ENCODE data around the gene AMDHD2. TPM values are rescaled to one million over a fixed set of nuclear protein-coding genes. Genes with fewer than 3 reads are reported as not detected.

Gene AMDHD2
- total and polyA plus RNA-seq, 2 of the 13 experiments (the other 11 are each of a cell fraction or from before 2014, with no cell fraction given) = 33.5 to 39.1 TPM

- Histone ChIP-seq H3K27me3 (ENCODE audit: control insufficient read depth in 1 of 2, insufficient read depth in 2 of 2, low read length in 2 of 2) (no peaks in the 10 kb centered on the region), H3K4me3 (replicated peaks in 1 of 3; ENCODE audit: insufficient read depth in 1 of 3, low read depth in 2 of 3, low read length in 3 of 3) (no peak overlapping the region), H3K4me2 (ENCODE audit: low read depth, low read length) (no peak overlapping the region), H3K9ac (ENCODE audit: insufficient read depth, low read depth, low read length) (no peak overlapping the region), H2AFZ (ENCODE audit: low read length) (no peak overlapping the region), H3K9me3 (ENCODE audit: low read length) (no peaks in the 10 kb centered on the region), H3K4me1 (ENCODE audit: insufficient read depth, low read length) (peaks cover 14% of the 10 kb centered on the region), H3K79me2 (ENCODE audit: insufficient read depth, low read length) (no peaks in the 10 kb centered on the region), H3K27ac (ENCODE audit: extremely low read length, insufficient read depth, low read length) (no peak overlapping the region), H3K36me3 (replicated peaks in 1 of 2; ENCODE audit: control insufficient read depth in 1 of 2, insufficient read depth in 2 of 2, low read length in 2 of 2) (peaks cover 14 to 29% of the 10 kb centered on the region in 2 experiments; a peak in 4 of 5 replicates), H4K20me1 (ENCODE audit: insufficient read depth, low read length) (no peaks in the 10 kb centered on the region)
- no TSS peak for BruUV-seq (replicated peaks)
- ATAC-seq = no peak
- no peak for DNase-seq (ENCODE audit: low spot score)
- POLR2A ChIA-PET = no interaction called here
- TF ChIP-seq HDAC6 (IDR thresholded peaks at IDR 0.05; ENCODE audit: low read depth, low read length) = no peak
- no peak for TF ChIP-seq TEAD3 (CRISPR knock-in tag; optimal IDR thresholded peaks at IDR 0.05; ENCODE audit: borderline replicate concordance)
- no peak for TF ChIP-seq ZNF253 (CRISPR knock-in tag; IDR thresholded peaks at IDR 0.05; ENCODE audit: borderline replicate concordance)
- no peak for TF ChIP-seq FOXP1 (IDR thresholded peaks at IDR 0.05)
- no peak for TF ChIP-seq FOXP1 (CRISPR knock-in tag; IDR thresholded peaks at IDR 0.05)
- no peak for TF ChIP-seq BATF2 (CRISPR knock-in tag; IDR thresholded peaks at IDR 0.05)
- TF ChIP-seq HNF1B (CRISPR knock-in tag; IDR thresholded peaks at IDR 0.05) = no peak
- no peak for TF ChIP-seq ATF6 (CRISPR knock-in tag; conservative IDR thresholded peaks at IDR 0.05)
- TF ChIP-seq ZFP36L2 (CRISPR knock-in tag; IDR thresholded peaks at IDR 0.05) = no peak
- no peak for TF ChIP-seq CC2D1A (CRISPR knock-in tag; IDR thresholded peaks at IDR 0.05)
- TF ChIP-seq NR1H2 (CRISPR knock-in tag; IDR thresholded peaks at IDR 0.05; ENCODE audit: borderline replicate concordance, low read depth) = no peak
- no peak for TF ChIP-seq IKZF4 (CRISPR knock-in tag; IDR thresholded peaks at IDR 0.05; ENCODE audit: borderline replicate concordance, low read depth, not compliant biosample characterization)
- no peak for TF ChIP-seq ZNF3 (CRISPR knock-in tag; IDR thresholded peaks at IDR 0.05)
- no peak for TF ChIP-seq ZNF687 (CRISPR knock-in tag; IDR thresholded peaks at IDR 0.05)
- no peak for TF ChIP-seq ZNF367 (CRISPR knock-in tag; IDR thresholded peaks at IDR 0.05; ENCODE audit: borderline replicate concordance)
- WGBS (ENCODE audit: low lambda C conversion rate) = 96% methylated on average over 19 of the region's 26 CpGs
- intact Hi-C loops (cut with micrococcal nuclease; ENCODE audit: unreplicated experiment) (no loop called here), in situ Hi-C loops (cut with HindIII; ENCODE audit: extremely low pct_ligation_motif_present, low pct_unique_long_range_greater_than_20kb) (no loop called here)
- CTCF ChIA-PET (ENCODE audit: low intra/inter-chr PET ratio, low total read pairs) = no interaction called here
- FAIRE-seq = no peak
Measured at GRCh38 chr16:2497695-2498484, 22.3 kb upstream of the AMDHD2 start.
